Body of pancreas (tissue), 4 donors: ENCODE measurements around the gene COP1. TPM values are rescaled to one million over a fixed set of nuclear protein-coding genes. Genes with fewer than 3 reads are reported as not detected.
"Not testable (repeated sequence)": the region's sequence is repeated elsewhere in the genome, so short reads cannot be mapped to it uniquely, and the experiment has no call there.

Experiments used
- ATAC-seq: fragments of 150-250 bp; one replicate; pipeline ENCODE4 v1.9.1; 2016
- DNase-seq, 4 donors: peaks; one replicate each; pipeline ENCODE4 v3.0.0-alpha.2; 2019
- H3K27ac ChIP-seq, 4 donors: fragments of 200-600 bp; sonication (generic); 1 replicate in 3 of 4; 2 replicates in 1 of 4; pipeline versions ENCODE4 v1.5.1 to v1.6.1; 2016 to 2019; ENCODE audit warnings: mild to moderate bottlenecking in 1 of 4, mixed read lengths in 1 of 4, moderate library complexity in 1 of 4
- H3K27me3 ChIP-seq, 2 donors: fragments of 200-600 bp; sonication (generic); one replicate each; pipeline ENCODE4 v1.6.0; 2016; ENCODE audit warnings: mild to moderate bottlenecking in 1 of 2
- H3K36me3 ChIP-seq, 2 donors: fragments of 200-600 bp; sonication (generic); replicated peaks in 1 of 2; 2 replicates each; pipeline ENCODE4 v1.5.1; 2016; ENCODE audit warnings: low read depth in 2 of 2; ENCODE audit not compliant: insufficient read depth in 1 of 2
- H3K4me1 ChIP-seq: fragments of 200-600 bp; sonication (generic); one replicate; pipeline ENCODE4 v1.6.0; 2016
- H3K4me3 ChIP-seq, 2 donors: fragments of 200-600 bp; sonication (generic); 1 replicate in 1 of 2; 2 replicates in 1 of 2; pipeline ENCODE4 v1.5.1; 2016 to 2019
- H3K9me3 ChIP-seq, 3 donors: fragments of 200-600 bp; sonication (generic); 1 replicate in 2 of 3; 2 replicates in 1 of 3; pipeline ENCODE4 v1.5.1; 2016
- CTCF ChIP-seq, 7 experiments: fragments of 450-650 bp in 4 of 7; fragments of 200-600 bp in 3 of 7; sonication (generic) in 3 of 7; IDR thresholded peaks; one replicate each; pipeline ENCODE4 v1.5.1; 2016 to 2019; ENCODE audit warnings: antibody characterized with exemption in 7 of 7
- POLR2A ChIP-seq, 3 donors: fragments of 450-650 bp; IDR thresholded peaks; one replicate each; pipeline ENCODE4 v1.6.1; 2016; ENCODE audit warnings: antibody characterized with exemption in 3 of 3, mild to moderate bottlenecking in 2 of 3
- WGBS, 2 donors: methylation state at CpG; one replicate each; pipeline ENCODE4 v1.1.5; 2017; 5-methylcytosine and 5-hydroxymethylcytosine counted together
- intact Hi-C: fragments of 100-400 bp; cut with DNase I; formaldehyde crosslinking; loops from one replicate; pipeline ENCODE4 v1.15.1; 2023
- total RNA-seq, 2 donors: library from RNA; depleted of rRNA; stranded (reverse); fragments of >200 nt; gene quantifications; one replicate each; pipeline ENCODE4 v1.1.0, GENCODE V29; 2016

Gene COP1
- total RNA-seq, 2 donors from 2014 or later = 36.6 to 45.8 TPM

GRCh38 chr1:176096015-176096414 is 111.1 kb downstream of the COP1 start:
- ATAC-seq (no peak), DNase-seq (no peak)
- Histone ChIP-seq H3K36me3 (peaks cover 4 to 10% of the 10 kb centered on the region in 2 donors), H3K9me3 (peaks cover 0 to 46% (median 0%) of the 10 kb centered on the region in 3 donors), H3K27ac (no peak overlapping the region), H3K27me3 (no peaks in the 10 kb centered on the region), H3K4me3 (no peak overlapping the region), H3K4me1 (no peaks in the 10 kb centered on the region)
- TF ChIP-seq POLR2A (IDR thresholded peaks at IDR 0.05) (no peak), CTCF (IDR thresholded peaks at IDR 0.05) (no peak)
- 95 to 96% methylated on average over 3 of the region's 3 CpGs for WGBS, 2 donors
- intact Hi-C loops = no loop called here

- DNase-seq (no peak), ATAC-seq (no peak)
- Histone ChIP-seq H3K27ac (no peak overlapping the region), H3K27me3 (no peaks in the 10 kb centered on the region), H3K4me3 (no peak overlapping the region), H3K4me1 (no peaks in the 10 kb centered on the region), H3K36me3 (no peaks in the 10 kb centered on the region), H3K9me3 (peaks cover 0 to under 1% (median 0%) of the 10 kb centered on the region in 3 donors)
- 94 to 100% methylated on average over 1 of the region's 1 CpG for WGBS, 2 donors
- intact Hi-C loops = no loop called here
- TF ChIP-seq CTCF (IDR thresholded peaks at IDR 0.05) (no peak), POLR2A (IDR thresholded peaks at IDR 0.05) (no peak)
Observed at GRCh38 chr1:176090766-176091165, 116.3 kb downstream of the COP1 start.

- DNase-seq, H3K4me1 ChIP-seq, ATAC-seq, H3K27me3 ChIP-seq, H3K9me3 ChIP-seq, H3K27ac ChIP-seq, H3K4me3 ChIP-seq, intact Hi-C loops, H3K36me3 ChIP-seq: not testable (repeated sequence)
- 93 to 100% methylated on average over 3 of the region's 3 CpGs for whole genome bisulfite sequencing, 2 donors
Observed at GRCh38 chr1:176087746-176088145, 119.3 kb downstream of the COP1 start.

GRCh38 chr1:176073524-176074157 is 133.4 kb downstream of the COP1 start:
- no peak for ATAC-seq
- Histone ChIP-seq H3K4me1 (no peaks in the 10 kb centered on the region), H3K9me3 (no peaks in the 10 kb centered on the region), H3K4me3 (no peak overlapping the region), H3K27me3 (no peaks in the 10 kb centered on the region), H3K36me3 (no peaks in the 10 kb centered on the region), H3K27ac (no peak overlapping the region)
- WGBS, 2 donors = 38 to 44% methylated on average over 5 of the region's 5 CpGs
- intact Hi-C loops = no loop called here
- TF ChIP-seq POLR2A (IDR thresholded peaks at IDR 0.05) (no peak), CTCF (IDR thresholded peaks at IDR 0.05) (peak; percentile 15 to 61 (median 54))
- DNase-seq = peak; percentile 29 to 53 (median 34)

- 90% methylated on average over 5 of the region's 5 CpGs for WGBS, 2 donors
- no peaks in the 10 kb centered on the region for H3K4me1 ChIP-seq
- H3K27me3 ChIP-seq = no peaks in the 10 kb centered on the region
- H3K9me3 ChIP-seq = no peaks in the 10 kb centered on the region
- DNase-seq = no peak
- no peak overlapping the region for H3K27ac ChIP-seq
- TF ChIP-seq CTCF (IDR thresholded peaks at IDR 0.05) (no peak), POLR2A (IDR thresholded peaks at IDR 0.05) (no peak)
- no peaks in the 10 kb centered on the region for H3K36me3 ChIP-seq
- H3K4me3 ChIP-seq = no peak overlapping the region
- intact Hi-C loops = no loop called here
- ATAC-seq = no peak
Observed at GRCh38 chr1:176068901-176069300, 138.2 kb downstream of the COP1 start.
